H1 (cell line): Measurements from ENCODE around the gene ZNF625. TPM values are rescaled to one million over a fixed set of nuclear protein-coding genes. Genes with fewer than 3 reads are reported as not detected.

Source experiments
- CTCF ChIA-PET: fragments of 300-600 bp; sonication (Branson Sonifier 250); formaldehyde crosslinking; loops from one replicate; lab custom pipeline; 2021; ENCODE audit not compliant: partially characterized antibody; lab: Charles Lee
- POLR2A ChIA-PET: fragments of 300-600 bp; sonication (Branson Sonifier 250); formaldehyde crosslinking; loops from one replicate; lab custom pipeline; 2021; ENCODE audit warnings: inconsistent platforms; ENCODE audit not compliant: partially characterized antibody; lab: Charles Lee
- DNase-seq, 2 experiments: peaks; one replicate each; pipeline versions ENCODE4 v3.0.0 to v3.0.0-alpha.2; 2010 to 2022; ENCODE audit warnings: low spot score in 2 of 2, low read depth in 1 of 2, mixed read lengths in 1 of 2
- FAIRE-seq: peaks from 2 replicates; lab custom pipeline; 2011; peaks lifted over from hg19 to GRCh38; lab: Jason Lieb, UNC
- H2AFZ ChIP-seq: 2 replicates; pipeline ENCODE4 v1.8.1; 2012; ENCODE audit warnings: low read length, inconsistent platforms
- H2AK5ac ChIP-seq: 2 replicates; pipeline ENCODE4 v1.6.1; 2013; ENCODE audit warnings: low read depth, low read length
- H2BK120ac ChIP-seq: replicated peaks from 2 replicates; pipeline ENCODE3; 2013; ENCODE audit warnings: low read depth, low read length, inconsistent platforms
- H2BK12ac ChIP-seq: 2 replicates; pipeline ENCODE4 v1.6.1; 2013; ENCODE audit warnings: low read depth, low read length
- H2BK15ac ChIP-seq: 2 replicates; pipeline ENCODE4 v1.6.1; 2013; ENCODE audit warnings: low read length
- H2BK20ac ChIP-seq: 2 replicates; pipeline ENCODE4 v1.6.1; 2013; ENCODE audit warnings: low read length
- H2BK5ac ChIP-seq: 2 replicates; pipeline ENCODE4 v1.6.1; 2013; ENCODE audit warnings: low read depth, low read length
- H3K14ac ChIP-seq: 2 replicates; pipeline ENCODE4 v1.6.1; 2013; ENCODE audit warnings: inconsistent platforms; ENCODE audit not compliant: insufficient read length
- H3K18ac ChIP-seq: 2 replicates; pipeline ENCODE4 v1.6.1; 2013; ENCODE audit warnings: low read length; ENCODE audit errors: extremely low read depth
- H3K23ac ChIP-seq: 2 replicates; pipeline ENCODE4 v1.6.1; 2013; ENCODE audit warnings: inconsistent platforms; ENCODE audit not compliant: insufficient read length
- H3K23me2 ChIP-seq: 2 replicates; pipeline ENCODE4 v1.6.1; 2013; ENCODE audit warnings: low read depth, low read length
- H3K27ac ChIP-seq: 2 replicates; pipeline ENCODE4 v1.6.1; 2011; ENCODE audit warnings: low read depth, low read length, inconsistent platforms
- H3K27me3 ChIP-seq, 4 experiments: replicated peaks in 1 of 4; 1 replicate in 1 of 4; 2 replicates in 3 of 4; pipeline versions ENCODE4 v1.6.1 to v1.8.1; 2011 to 2013; ENCODE audit warnings: low read length in 3 of 4, mild to moderate bottlenecking in 3 of 4, inconsistent platforms in 2 of 4, mixed read lengths in 2 of 4, moderate library complexity in 1 of 4; ENCODE audit not compliant: control insufficient read depth in 3 of 4, insufficient read depth in 3 of 4; ENCODE audit errors: extremely low read depth in 1 of 4
- H3K36me3 ChIP-seq, 4 experiments: 2 replicates each; pipeline versions ENCODE4 v1.6.1 to v1.8.1; 2011 to 2013; ENCODE audit warnings: mild to moderate bottlenecking in 4 of 4, low read length in 3 of 4, moderate library complexity in 2 of 4, control low read depth in 1 of 4, inconsistent platforms in 1 of 4; ENCODE audit not compliant: insufficient read depth in 4 of 4, control insufficient read depth in 2 of 4
- H3K4ac ChIP-seq: replicated peaks from 2 replicates; pipeline ENCODE3; 2013; ENCODE audit warnings: low read length, low read depth, mixed read lengths, inconsistent platforms; ENCODE audit not compliant: insufficient read length
- H3K4me1 ChIP-seq, 4 experiments: replicated peaks in 1 of 4; 1 replicate in 1 of 4; 2 replicates in 3 of 4; pipeline versions ENCODE4 v1.6.1 to v1.8.1; 2011 to 2013; ENCODE audit warnings: low read length in 3 of 4, inconsistent platforms in 2 of 4, mixed read lengths in 1 of 4; ENCODE audit not compliant: insufficient read depth in 4 of 4, control insufficient read depth in 3 of 4
- H3K4me2 ChIP-seq, 2 experiments: 2 replicates each; pipeline versions ENCODE4 v1.6.1 to v1.8.1; 2011 to 2013; ENCODE audit warnings: low read depth in 2 of 2, low read length in 2 of 2, control low read depth in 1 of 2, inconsistent platforms in 1 of 2, mild to moderate bottlenecking in 1 of 2; ENCODE audit not compliant: insufficient read depth in 1 of 2
- H3K4me3 ChIP-seq, 4 experiments: fragments of 200-600, 300-600 bp in 1 of 4; sonication (generic), shearing (Covaris generic), sonication (Bioruptor Twin) in 1 of 4; 2 replicates each; pipeline versions ENCODE4 v1.5.1 to v1.8.1; 2011 to 2016; ENCODE audit warnings: low read length in 4 of 4, low read depth in 3 of 4, control low read depth in 2 of 4, inconsistent platforms in 2 of 4, mild to moderate bottlenecking in 2 of 4, mixed read lengths in 1 of 4, moderate library complexity in 1 of 4; ENCODE audit not compliant: insufficient read depth in 2 of 4; ENCODE audit errors: extremely low read depth in 1 of 4
- H3K56ac ChIP-seq: replicated peaks from 2 replicates; pipeline ENCODE3; 2013; ENCODE audit warnings: low read depth, mild to moderate bottlenecking, mixed read lengths, low read length, inconsistent platforms; ENCODE audit not compliant: insufficient read length
- H3K79me1 ChIP-seq: 2 replicates; pipeline ENCODE4 v1.6.1; 2013; ENCODE audit warnings: low read depth, low read length, control low read depth
- H3K79me2 ChIP-seq, 2 experiments: 2 replicates each; pipeline versions ENCODE4 v1.6.1 to v1.8.1; 2012 to 2013; ENCODE audit warnings: low read length in 2 of 2, mild to moderate bottlenecking in 2 of 2, inconsistent platforms in 1 of 2; ENCODE audit not compliant: insufficient read depth in 2 of 2, control insufficient read depth in 1 of 2
- H3K9ac ChIP-seq, 4 experiments: replicated peaks in 1 of 4; 1 replicate in 1 of 4; 2 replicates in 3 of 4; pipeline versions ENCODE4 v1.6.1 to v1.8.1; 2011 to 2013; ENCODE audit warnings: low read depth in 3 of 4, low read length in 3 of 4, control low read depth in 2 of 4, mild to moderate bottlenecking in 2 of 4, moderate library complexity in 2 of 4, inconsistent platforms in 1 of 4; ENCODE audit errors: extremely low read depth in 1 of 4
- H3K9me3 ChIP-seq, 2 experiments: 2 replicates each; pipeline versions ENCODE4 v1.6.1 to v1.8.1; 2012 to 2013; ENCODE audit warnings: mild to moderate bottlenecking in 2 of 2, moderate library complexity in 2 of 2, control low read depth in 1 of 2, inconsistent platforms in 1 of 2, low read depth in 1 of 2, low read length in 1 of 2, mixed read lengths in 1 of 2; ENCODE audit not compliant: insufficient read depth in 2 of 2
- H4K20me1 ChIP-seq, 2 experiments: replicated peaks in 1 of 2; 2 replicates each; pipeline versions ENCODE3 to v1.8.1; 2011 to 2013; ENCODE audit warnings: inconsistent platforms in 2 of 2, low read length in 2 of 2, mild to moderate bottlenecking in 1 of 2; ENCODE audit not compliant: insufficient read depth in 2 of 2, control insufficient read depth in 1 of 2
- H4K5ac ChIP-seq: 2 replicates; pipeline ENCODE4 v1.6.1; 2013; ENCODE audit warnings: low read length, low read depth, mixed read lengths, inconsistent platforms; ENCODE audit not compliant: insufficient read length
- H4K8ac ChIP-seq: 2 replicates; pipeline ENCODE4 v1.8.0; 2013; ENCODE audit warnings: mild to moderate bottlenecking, moderate library complexity, low read length, inconsistent platforms; ENCODE audit not compliant: insufficient read depth; ENCODE audit errors: extremely low read depth
- H4K91ac ChIP-seq: replicated peaks from 2 replicates; pipeline ENCODE3; 2013; ENCODE audit warnings: low read length, mixed read lengths, inconsistent platforms; ENCODE audit not compliant: insufficient read length
- ATF2 ChIP-seq: IDR thresholded peaks from 2 replicates; pipeline ENCODE4 v1.6.1; 2012; ENCODE audit warnings: low read length, inconsistent platforms
- ATF3 ChIP-seq: IDR thresholded peaks from 2 replicates; pipeline ENCODE4 v1.6.1; 2011; ENCODE audit warnings: low read depth, mild to moderate bottlenecking, low read length; ENCODE audit not compliant: insufficient read depth
- BACH1 ChIP-seq: IDR thresholded peaks from 2 replicates; pipeline ENCODE4 v1.6.1; 2012; ENCODE audit warnings: low read length, improper control_type of control experiment
- E2F6 ChIP-seq: IDR thresholded peaks from 2 replicates; pipeline ENCODE4 v1.6.1; 2012; ENCODE audit warnings: inconsistent platforms
- GTF2F1 ChIP-seq: IDR thresholded peaks from 2 replicates; pipeline ENCODE4 v1.6.1; 2012; ENCODE audit warnings: low read depth, low read length, improper control_type of control experiment, borderline replicate concordance
- HDAC2 ChIP-seq, 2 experiments: fragments of 300-600 bp in 1 of 2; sonication (generic) in 1 of 2; IDR thresholded peaks; 2 replicates each; pipeline ENCODE4 v1.6.1; 2011 to 2012; ENCODE audit warnings: low read depth in 2 of 2, low read length in 2 of 2, mild to moderate bottlenecking in 2 of 2, moderate library complexity in 2 of 2, borderline replicate concordance in 1 of 2, inconsistent platforms in 1 of 2
- JUN ChIP-seq: IDR thresholded peaks from 2 replicates; pipeline ENCODE4 v1.6.1; 2011; ENCODE audit warnings: low read depth, mild to moderate bottlenecking, improper control_type of control experiment, low read length
- PHF8 ChIP-seq: fragments of 200-600 bp; sonication (generic); conservative IDR thresholded peaks from 2 replicates; pipeline ENCODE4 v1.7.1; 2012; ENCODE audit warnings: low read depth, mild to moderate bottlenecking, inconsistent platforms, low read length, moderate library complexity
- TAF1 ChIP-seq: IDR thresholded peaks from 2 replicates; pipeline ENCODE4 v1.6.1; 2011; ENCODE audit warnings: mild to moderate bottlenecking, low read depth, low read length
- WGBS, 2 experiments: shearing (Covaris generic) in 1 of 2; methylation state at CpG; one replicate each; pipeline versions ENCODE4 v1.1.6 to v1.1.7; 2013 to 2015; ENCODE audit warnings: low lambda C conversion rate in 2 of 2, mixed read lengths in 2 of 2, inconsistent platforms in 1 of 2, low coverage in 1 of 2, missing lambda C conversion rate in 1 of 2; ENCODE audit not compliant: insufficient replicate concordance in 2 of 2, insufficient coverage in 1 of 2, insufficient read length in 1 of 2; ENCODE audit errors: extremely low coverage in 1 of 2, missing lambda C conversion rate in 1 of 2; 5-methylcytosine and 5-hydroxymethylcytosine counted together
- polyA plus RNA-seq, 7 experiments: library from polyadenylated mRNA; depleted of rRNA in 3 of 7; stranded (reverse) in 5 of 7; unstranded in 2 of 7; fragments of >200 nt in 5 of 7; fragments of 200-250 nt in 2 of 7; gene quantifications; 1 replicate in 5 of 7; 2 replicates in 1 of 7; 4 replicates in 1 of 7; pipeline versions ENCODE4 v1.2.1 to v1.2.3, GENCODE V29; 2011 to 2013; ENCODE audit warnings: missing spikeins in 2 of 7, mixed read lengths in 2 of 7
- total RNA-seq: library from RNA; stranded (reverse); fragmentation: NEBNext Ultra II Directional; extraction: Animal tissue kit (Norgen Biotek cat#: 25700); gene quantifications from 2 replicates; pipeline ENCODE4 v1.2.1, GENCODE V29; 2021

ZNF625 gene
- total and polyA plus RNA-seq, 2 of the 8 experiments (the other 6 are each of a cell fraction or from before 2014, with no cell fraction given), result 2.5 to 26.8 TPM

- Histone ChIP-seq H3K79me1 (no peaks in the 10 kb centered on the region), H2AFZ (no peak overlapping the region), H2BK120ac (no peak overlapping the region), H3K27me3 (no peaks in the 10 kb centered on the region), H3K14ac (no peak overlapping the region), H3K79me2 (peaks cover 0 to 14% of the 10 kb centered on the region in 2 experiments; a peak in 2 of 4 replicates), H2BK12ac (no peak overlapping the region), H3K56ac (no peak overlapping the region), H4K20me1 (no peaks in the 10 kb centered on the region), H2BK15ac (no peak overlapping the region), H3K23ac (no peak overlapping the region), H4K5ac (no peak overlapping the region), H3K4me2 (no peak overlapping the region), H4K8ac (no peak overlapping the region), H2AK5ac (no peak overlapping the region), H3K4ac (no peak overlapping the region), H4K91ac (no peak overlapping the region), H3K4me1 (no peaks in the 10 kb centered on the region), H3K4me3 (peak overlapping the region in 1 of 4 experiments; percentile 26; a peak in 1 of 8 replicates), H3K9me3 (peaks cover 53 to 63% of the 10 kb centered on the region in 2 experiments), H3K18ac (no peak overlapping the region), H3K23me2 (no peaks in the 10 kb centered on the region), H3K27ac (no peak overlapping the region), H3K36me3 (peaks cover 19 to 76% (median 46%) of the 10 kb centered on the region in 4 experiments), H3K9ac (no peak overlapping the region), H2BK20ac (no peak overlapping the region), H2BK5ac (no peak overlapping the region)
- FAIRE-seq (no peak), DNase-seq (no peak)
- CTCF ChIA-PET, result interaction anchor here (0.6 to 1.6 kb wide), 2 partner anchors 21 to 85 kb away, joined by 3 to 4 read pairs; no protein-coding TSS in a partner anchor
- POLR2A ChIA-PET, result interaction anchor here (0.6 to 1.8 kb wide), 4 partner anchors 10 to 135 kb away, joined by 3 to 5 read pairs (median 4); partner anchors contain the start of gene ZNF20
- 95% methylated on average over 8 of the region's 8 CpGs; no CpG with 5 or more reads in 1 of the 2 experiments for WGBS, 2 experiments
- TF ChIP-seq PHF8 (no peak), GTF2F1 (no peak), JUN (no peak), E2F6 (no peak), HDAC2 (IDR thresholded peaks at IDR 0.05; ENCODE audit: borderline replicate concordance in 1 of 2, low read depth in 2 of 2, low read length in 2 of 2) (no peak), ATF3 (no peak), ATF2 (no peak), BACH1 (no peak), TAF1 (no peak)
These were observed 44.4 kb downstream of the ZNF625 start for GRCh38 chr19:12111943-12112637.
